Testis (tissue), 3 donors: ENCODE data around the gene DACT1. TPM values are rescaled to one million over a fixed set of nuclear protein-coding genes. Genes with fewer than 3 reads are reported as not detected.

ENCODE experiments used
- DNase-seq: peaks from one replicate; pipeline ENCODE4 v3.0.0-alpha.2; 2019
- H3K27ac ChIP-seq, 2 donors: fragments of 200-600 bp; sonication (generic); one replicate each; pipeline ENCODE4 v1.5.1; 2019
- H3K27me3 ChIP-seq: fragments of 200-600 bp; sonication (generic); one replicate; pipeline ENCODE4 v1.5.1; 2019
- H3K36me3 ChIP-seq: fragments of 200-600 bp; sonication (generic); one replicate; pipeline ENCODE4 v1.5.1; 2017; ENCODE audit warnings: low read depth; ENCODE audit errors: missing control alignments
- H3K4me1 ChIP-seq: fragments of 200-600 bp; sonication (generic); one replicate; pipeline ENCODE4 v1.5.1; 2019
- H3K4me3 ChIP-seq, 2 donors: fragments of 200-600 bp; sonication (generic); one replicate each; pipeline ENCODE4 v1.5.1; 2017 to 2019
- H3K9me3 ChIP-seq: fragments of 200-600 bp; sonication (generic); one replicate; pipeline ENCODE4 v1.5.1; 2017
- POLR2A ChIP-seq: fragments of 450-650 bp; IDR thresholded peaks from one replicate; pipeline ENCODE4 v1.6.1; 2017; ENCODE audit warnings: antibody characterized with exemption, mild to moderate bottlenecking, moderate library complexity
- WGBS, 2 donors: methylation state at CpG; one replicate each; pipeline ENCODE4 v1.1.5; 2018; 5-methylcytosine and 5-hydroxymethylcytosine counted together
- intact Hi-C: fragments of 100-400 bp; cut with DNase I; formaldehyde crosslinking; loops from one replicate; pipeline ENCODE4 v1.15.1; 2023; ENCODE audit warnings: low total_unique reads
- polyA plus RNA-seq: library from polyadenylated mRNA; stranded (reverse); fragments of 350-450 nt; fragmentation: Illumina TruSeq; extraction: RNeasy Lipid Tissue Mini Kit (QIAGEN cat#74804); gene quantifications from one replicate; pipeline ENCODE4 v1.2.3, GENCODE V29; 2014; ENCODE audit warnings: low read depth, low replicate concordance; ENCODE audit not compliant: insufficient read depth
- total RNA-seq, 2 donors: library from RNA; depleted of rRNA; stranded (reverse); fragments of >200 nt; gene quantifications; one replicate each; pipeline ENCODE4 v1.2.3, GENCODE V29; 2016
- TF ChIP-seq, protein P1 (sequence below), 3 experiments: fragments of 450-650 bp in 2 of 3; fragments of 200-600 bp in 1 of 3; sonication (generic) in 1 of 3; IDR thresholded peaks; one replicate each; pipeline ENCODE4 v1.5.1; 2016 to 2019; ENCODE audit warnings: antibody characterized with exemption in 3 of 3, mild to moderate bottlenecking in 2 of 3, moderate library complexity in 1 of 3

Gene DACT1
- total and polyA plus RNA-seq, 3 donors from 2014 or later = 21.7 to 25.0 (median 24.0) TPM

DNA sequence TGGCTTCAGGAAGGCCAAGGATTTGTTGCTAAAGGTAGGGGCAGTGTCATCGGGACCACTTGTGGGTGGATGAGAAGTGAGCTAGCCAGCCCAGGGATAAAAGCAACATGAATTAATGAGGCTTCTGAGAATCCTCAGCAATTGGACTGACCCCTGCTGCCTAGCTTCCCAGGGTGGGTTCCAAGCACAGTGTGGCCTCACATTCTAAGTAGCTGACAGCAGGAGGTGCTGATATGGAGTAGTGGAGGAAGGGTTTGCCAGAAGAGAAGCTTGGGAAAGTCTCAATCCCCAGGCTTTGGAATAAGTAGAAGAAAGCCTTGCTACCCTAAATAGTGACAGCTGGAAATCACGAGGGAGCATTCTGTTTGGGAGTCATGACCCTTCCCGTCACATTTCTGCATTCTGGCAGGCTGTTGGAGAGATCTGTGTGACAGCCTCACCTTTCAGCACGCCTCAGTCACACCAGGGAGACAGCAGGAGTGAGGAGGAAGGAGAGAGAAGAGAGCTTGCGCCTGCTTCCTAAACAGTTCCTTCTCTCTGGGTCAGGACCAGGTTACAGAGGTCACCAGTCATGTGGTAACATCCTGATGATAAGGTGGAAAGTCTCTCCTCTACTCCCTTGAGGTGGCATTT is 31.2 kb downstream of the DACT1 start:
- no peak overlapping the region for H3K27ac ChIP-seq
- no peaks in the 10 kb centered on the region for H3K4me1 ChIP-seq
- no peak overlapping the region for H3K4me3 ChIP-seq
- H3K27me3 ChIP-seq = no peaks in the 10 kb centered on the region
- 72 to 87% methylated on average over 5 of the region's 5 CpGs for WGBS, 2 donors
- TF ChIP-seq, protein P1, sequence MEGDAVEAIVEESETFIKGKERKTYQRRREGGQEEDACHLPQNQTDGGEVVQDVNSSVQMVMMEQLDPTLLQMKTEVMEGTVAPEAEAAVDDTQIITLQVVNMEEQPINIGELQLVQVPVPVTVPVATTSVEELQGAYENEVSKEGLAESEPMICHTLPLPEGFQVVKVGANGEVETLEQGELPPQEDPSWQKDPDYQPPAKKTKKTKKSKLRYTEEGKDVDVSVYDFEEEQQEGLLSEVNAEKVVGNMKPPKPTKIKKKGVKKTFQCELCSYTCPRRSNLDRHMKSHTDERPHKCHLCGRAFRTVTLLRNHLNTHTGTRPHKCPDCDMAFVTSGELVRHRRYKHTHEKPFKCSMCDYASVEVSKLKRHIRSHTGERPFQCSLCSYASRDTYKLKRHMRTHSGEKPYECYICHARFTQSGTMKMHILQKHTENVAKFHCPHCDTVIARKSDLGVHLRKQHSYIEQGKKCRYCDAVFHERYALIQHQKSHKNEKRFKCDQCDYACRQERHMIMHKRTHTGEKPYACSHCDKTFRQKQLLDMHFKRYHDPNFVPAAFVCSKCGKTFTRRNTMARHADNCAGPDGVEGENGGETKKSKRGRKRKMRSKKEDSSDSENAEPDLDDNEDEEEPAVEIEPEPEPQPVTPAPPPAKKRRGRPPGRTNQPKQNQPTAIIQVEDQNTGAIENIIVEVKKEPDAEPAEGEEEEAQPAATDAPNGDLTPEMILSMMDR (IDR thresholded peaks at IDR 0.05) = no peak
- TF ChIP-seq POLR2A = no peak
- intact Hi-C loops = no loop called here
- H3K9me3 ChIP-seq = no peaks in the 10 kb centered on the region
- DNase-seq = no peak
- no peaks in the 10 kb centered on the region for H3K36me3 ChIP-seq

- DNase-seq = no peak
- no peak overlapping the region for H3K4me3 ChIP-seq
- intact Hi-C loops = no loop called here
- no peaks in the 10 kb centered on the region for H3K36me3 ChIP-seq
- H3K9me3 ChIP-seq = no peaks in the 10 kb centered on the region
- no peak overlapping the region for H3K27ac ChIP-seq
- no peaks in the 10 kb centered on the region for H3K27me3 ChIP-seq
- no peaks in the 10 kb centered on the region for H3K4me1 ChIP-seq
- 86 to 89% methylated on average over 7 of the region's 7 CpGs for WGBS, 2 donors
- no peak for TF ChIP-seq POLR2A
- TF ChIP-seq, protein P1 (IDR thresholded peaks at IDR 0.05) = no peak
These were observed 31.9 kb downstream of the DACT1 start for GRCh38 chr14:58669556-58670200.

- WGBS, 2 donors = 46 to 76% methylated on average over 1 of the region's 1 CpG
- no peak overlapping the region for H3K4me3 ChIP-seq
- no peak overlapping the region for H3K27ac ChIP-seq
- H3K9me3 ChIP-seq = no peaks in the 10 kb centered on the region
- no peaks in the 10 kb centered on the region for H3K4me1 ChIP-seq
- TF ChIP-seq POLR2A = no peak
- TF ChIP-seq, protein P1 (IDR thresholded peaks at IDR 0.05) = no peak
- intact Hi-C loops = no loop called here
- no peak for DNase-seq
- no peaks in the 10 kb centered on the region for H3K27me3 ChIP-seq
- no peaks in the 10 kb centered on the region for H3K36me3 ChIP-seq
These were observed 33.3 kb downstream of the DACT1 start for GRCh38 chr14:58671024-58671423.

GRCh38 chr14:58671436-58671835 is 33.7 kb downstream of the DACT1 start:
- intact Hi-C loops = no loop called here
- Histone ChIP-seq H3K4me1 (no peaks in the 10 kb centered on the region), H3K4me3 (no peak overlapping the region), H3K27me3 (no peaks in the 10 kb centered on the region), H3K9me3 (no peaks in the 10 kb centered on the region), H3K27ac (no peak overlapping the region), H3K36me3 (no peaks in the 10 kb centered on the region)
- 78% methylated on average over 4 of the region's 4 CpGs for WGBS, 2 donors
- TF ChIP-seq POLR2A = no peak
- TF ChIP-seq, protein P1 (IDR thresholded peaks at IDR 0.05) = no peak
- no peak for DNase-seq

GRCh38 chr14:58673722-58674121 is 36.0 kb downstream of the DACT1 start:
- no peaks in the 10 kb centered on the region for H3K27me3 ChIP-seq
- WGBS, 2 donors = 92 to 95% methylated on average over 2 of the region's 2 CpGs
- no peak overlapping the region for H3K27ac ChIP-seq
- intact Hi-C loops = no loop called here
- no peaks in the 10 kb centered on the region for H3K9me3 ChIP-seq
- TF ChIP-seq, protein P1 (IDR thresholded peaks at IDR 0.05) = no peak
- TF ChIP-seq POLR2A = no peak
- no peak overlapping the region for H3K4me3 ChIP-seq
- H3K4me1 ChIP-seq = no peaks in the 10 kb centered on the region
- no peaks in the 10 kb centered on the region for H3K36me3 ChIP-seq
- no peak for DNase-seq
